RWPE2 (cell line): Measurements from ENCODE around the gene ZNF414.

Experiments
- ATAC-seq: fragments of 200-7000 bp; cut with Tn5 transposase; 3 replicates; pipeline ENCODE4 v1.9.1; 2021; ENCODE audit warnings: low read depth
- DNase-seq: peaks from one replicate; pipeline ENCODE4 v3.0.0-alpha.2; 2020; ENCODE audit warnings: low spot score
- H3K27ac ChIP-seq: fragments of 450-650 bp; 2 replicates; pipeline ENCODE4 v1.5.1; 2017; ENCODE audit warnings: mild to moderate bottlenecking; ENCODE audit not compliant: poor library complexity, severe bottlenecking
- H3K27me3 ChIP-seq: fragments of 250-450 bp; sonication (Bioruptor Pico); 2 replicates; pipeline ENCODE4 v1.5.1; 2021; ENCODE audit warnings: mild to moderate bottlenecking, moderate library complexity; ENCODE audit not compliant: insufficient read depth, poor library complexity, severe bottlenecking
- H3K36me3 ChIP-seq: fragments of 250-450 bp; sonication (Bioruptor Pico); 2 replicates; pipeline ENCODE4 v1.5.1; 2020; ENCODE audit warnings: low read depth, mild to moderate bottlenecking, moderate library complexity
- H3K4me1 ChIP-seq: fragments of 250-450 bp; sonication (Bioruptor Pico); 2 replicates; pipeline ENCODE4 v1.5.1; 2021; ENCODE audit warnings: mild to moderate bottlenecking, moderate library complexity; ENCODE audit not compliant: insufficient read depth, poor library complexity, severe bottlenecking
- H3K4me3 ChIP-seq: fragments of 250-450 bp; sonication (Bioruptor Pico); 2 replicates; pipeline ENCODE4 v1.5.1; 2021; ENCODE audit warnings: mild to moderate bottlenecking, moderate library complexity; ENCODE audit not compliant: severe bottlenecking
- H3K9me3 ChIP-seq: fragments of 250-450 bp; sonication (Bioruptor Pico); 2 replicates; pipeline ENCODE4 v1.5.1; 2021; ENCODE audit warnings: mild to moderate bottlenecking, moderate library complexity; ENCODE audit not compliant: severe bottlenecking
- TF ChIP-seq, protein P1 (sequence below): fragments of 450-650 bp; IDR thresholded peaks from one replicate; pipeline ENCODE4 v1.5.1; 2017; ENCODE audit warnings: mild to moderate bottlenecking, moderate library complexity; ENCODE audit not compliant: poor library complexity, severe bottlenecking

The ZNF414 gene

DNA sequence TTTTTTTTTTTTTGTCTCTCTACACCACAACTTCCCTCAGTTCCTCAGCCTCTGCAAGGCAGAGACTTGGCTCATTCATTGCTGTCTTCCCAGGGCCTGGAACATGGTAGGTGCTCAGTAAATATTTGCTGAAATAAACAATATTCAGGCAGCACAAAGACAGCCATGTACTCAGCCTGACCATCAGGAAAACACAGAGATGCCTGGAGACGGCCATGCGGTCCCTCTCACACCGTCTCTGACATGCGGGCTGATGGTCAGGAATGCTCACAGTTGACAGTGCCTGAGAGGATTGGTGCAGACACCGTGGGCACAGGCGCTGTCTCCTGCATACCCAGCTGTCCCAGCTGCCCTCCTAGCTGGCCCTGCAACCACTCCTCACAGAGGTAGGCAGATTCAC lies 12.5 kb downstream of the ZNF414 start:
- ATAC-seq (no peak), DNase-seq (no peak)
- H3K36me3 ChIP-seq = no peaks in the 10 kb centered on the region
- TF ChIP-seq, protein P1, sequence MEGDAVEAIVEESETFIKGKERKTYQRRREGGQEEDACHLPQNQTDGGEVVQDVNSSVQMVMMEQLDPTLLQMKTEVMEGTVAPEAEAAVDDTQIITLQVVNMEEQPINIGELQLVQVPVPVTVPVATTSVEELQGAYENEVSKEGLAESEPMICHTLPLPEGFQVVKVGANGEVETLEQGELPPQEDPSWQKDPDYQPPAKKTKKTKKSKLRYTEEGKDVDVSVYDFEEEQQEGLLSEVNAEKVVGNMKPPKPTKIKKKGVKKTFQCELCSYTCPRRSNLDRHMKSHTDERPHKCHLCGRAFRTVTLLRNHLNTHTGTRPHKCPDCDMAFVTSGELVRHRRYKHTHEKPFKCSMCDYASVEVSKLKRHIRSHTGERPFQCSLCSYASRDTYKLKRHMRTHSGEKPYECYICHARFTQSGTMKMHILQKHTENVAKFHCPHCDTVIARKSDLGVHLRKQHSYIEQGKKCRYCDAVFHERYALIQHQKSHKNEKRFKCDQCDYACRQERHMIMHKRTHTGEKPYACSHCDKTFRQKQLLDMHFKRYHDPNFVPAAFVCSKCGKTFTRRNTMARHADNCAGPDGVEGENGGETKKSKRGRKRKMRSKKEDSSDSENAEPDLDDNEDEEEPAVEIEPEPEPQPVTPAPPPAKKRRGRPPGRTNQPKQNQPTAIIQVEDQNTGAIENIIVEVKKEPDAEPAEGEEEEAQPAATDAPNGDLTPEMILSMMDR = no peak
- no peaks in the 10 kb centered on the region for H3K4me1 ChIP-seq
- H3K9me3 ChIP-seq = no peaks in the 10 kb centered on the region
- no peak overlapping the region for H3K27ac ChIP-seq
- no peak overlapping the region for H3K4me3 ChIP-seq
- H3K27me3 ChIP-seq = no peaks in the 10 kb centered on the region

GRCh38 chr19:8500158-8500557 lies 13.8 kb downstream of the ZNF414 start:
- Histone ChIP-seq H3K27ac (no peak overlapping the region), H3K27me3 (no peaks in the 10 kb centered on the region), H3K4me3 (no peak overlapping the region), H3K9me3 (no peaks in the 10 kb centered on the region), H3K36me3 (no peaks in the 10 kb centered on the region), H3K4me1 (no peaks in the 10 kb centered on the region)
- ATAC-seq (no peak), DNase-seq (no peak)
- TF ChIP-seq, protein P1 = no peak

GRCh38 chr19:8499048-8499833 lies 14.7 kb downstream of the ZNF414 start:
- no peaks in the 10 kb centered on the region for H3K36me3 ChIP-seq
- DNase-seq (no peak), ATAC-seq (no peak)
- H3K27me3 ChIP-seq = no peaks in the 10 kb centered on the region
- H3K4me1 ChIP-seq = no peaks in the 10 kb centered on the region
- no peaks in the 10 kb centered on the region for H3K9me3 ChIP-seq
- no peak overlapping the region for H3K4me3 ChIP-seq
- no peak overlapping the region for H3K27ac ChIP-seq
- TF ChIP-seq, protein P1 = no peak

- DNase-seq (no peak), ATAC-seq (no peak)
- no peaks in the 10 kb centered on the region for H3K4me1 ChIP-seq
- no peaks in the 10 kb centered on the region for H3K36me3 ChIP-seq
- no peaks in the 10 kb centered on the region for H3K27me3 ChIP-seq
- H3K27ac ChIP-seq = no peak overlapping the region
- no peaks in the 10 kb centered on the region for H3K9me3 ChIP-seq
- TF ChIP-seq, protein P1 = no peak
- no peak overlapping the region for H3K4me3 ChIP-seq
Observed at GRCh38 chr19:8498295-8498694, 15.7 kb downstream of the ZNF414 start.

DNA sequence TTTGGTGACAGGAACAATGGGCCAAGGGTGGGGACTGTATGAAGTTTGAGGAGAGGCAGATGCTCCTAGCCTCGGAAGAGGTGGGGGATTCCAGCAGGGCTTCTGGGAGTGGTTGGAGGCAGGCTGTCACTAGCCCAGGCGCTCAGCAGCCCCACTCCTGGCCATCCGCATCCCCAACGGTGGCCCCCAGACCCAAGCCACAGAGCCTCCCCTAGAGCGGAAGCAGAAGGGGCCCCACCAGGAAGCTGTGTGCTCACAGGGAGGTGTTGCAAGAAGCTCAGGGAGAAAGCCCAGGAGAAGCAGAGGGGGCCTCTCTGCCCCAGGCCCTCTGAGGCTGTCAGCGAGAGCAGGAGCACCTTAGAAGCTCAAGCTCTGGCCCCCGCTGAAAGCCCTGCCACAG lies 19.8 kb downstream of the ZNF414 start:
- peaks cover under 1% of the 10 kb centered on the region; the same call in 1 of the 2 replicates for H3K36me3 ChIP-seq
- no peaks in the 10 kb centered on the region for H3K9me3 ChIP-seq
- DNase-seq = no peak
- H3K4me3 ChIP-seq = no peak overlapping the region
- TF ChIP-seq, protein P1 = no peak
- H3K4me1 ChIP-seq = peaks cover 6% of the 10 kb centered on the region
- H3K27ac ChIP-seq = no peak overlapping the region
- ATAC-seq = no peak
- H3K27me3 ChIP-seq = no peaks in the 10 kb centered on the region
